NCI-H82 treated with DMSO at 0.1 percent for 48 hours (cell line): ENCODE results near the gene ST6GAL1.

Experiments
- DNase-seq: peaks from one replicate; lab custom pipeline; 2025; ENCODE audit not compliant: unreplicated experiment; lab: John Stamatoyannopoulos, UW

The ST6GAL1 gene

GRCh38 chr3:186915806-186916796, 14.2 kb upstream of the ST6GAL1 start:
- DNase-seq = no peak

GRCh38 chr3:186917512-186918312, 12.6 kb upstream of the ST6GAL1 start:
- DNase-seq = no peak

- peak; percentile 57 for DNase-seq
Observed at GRCh38 chr3:186920301-186920700, 10.0 kb upstream of the ST6GAL1 start.

GRCh38 chr3:186920796-186921195, 9.5 kb upstream of the ST6GAL1 start:
- no peak for DNase-seq

GRCh38 chr3:186921578-186921977, 8.7 kb upstream of the ST6GAL1 start:
- DNase-seq = no peak

- DNase-seq = no peak
Observed at GRCh38 chr3:186922224-186922623, 8.1 kb upstream of the ST6GAL1 start.

- DNase-seq = no peak
Observed at GRCh38 chr3:186922790-186923189, 7.5 kb upstream of the ST6GAL1 start.

GRCh38 chr3:186923241-186923640, 7.1 kb upstream of the ST6GAL1 start:
- no peak for DNase-seq

GRCh38 chr3:186925826-186926225, 4.5 kb upstream of the ST6GAL1 start:
- no peak for DNase-seq

- DNase-seq = no peak
Observed at GRCh38 chr3:186929186-186929585, 1.1 kb upstream of the ST6GAL1 start.

GRCh38 chr3:186929685-186930084, 641 bp upstream of the ST6GAL1 start:
- no peak for DNase-seq

- peak; percentile 42 for DNase-seq
Observed at GRCh38 chr3:186930641-186931531, 560 bp downstream of the ST6GAL1 start.

GRCh38 chr3:186931532-186932280, 1.4 kb downstream of the ST6GAL1 start:
- DNase-seq = no peak

GRCh38 chr3:186932281-186933181, 2.2 kb downstream of the ST6GAL1 start:
- DNase-seq = no peak

GRCh38 chr3:186933816-186934215, 3.5 kb downstream of the ST6GAL1 start:
- no peak for DNase-seq

- no peak for DNase-seq
Observed at GRCh38 chr3:186935133-186935532, 4.8 kb downstream of the ST6GAL1 start.

- DNase-seq = peak; percentile 32
Observed at GRCh38 chr3:186937017-186937875, 6.9 kb downstream of the ST6GAL1 start.

GRCh38 chr3:186938716-186939115, 8.4 kb downstream of the ST6GAL1 start:
- DNase-seq = no peak
